Right atrium auricular region (tissue), 2 donors: Measurements from ENCODE around the gene KCNJ8. TPM values are rescaled to one million over a fixed set of nuclear protein-coding genes. Genes with fewer than 3 reads are reported as not detected.
"Not testable (repeated sequence)": the region's sequence is repeated elsewhere in the genome, so short reads cannot be mapped to it uniquely, and the experiment has no call there.

Experiments
- DNase-seq: peaks from one replicate; pipeline ENCODE4 v3.0.0-alpha.2; 2019; ENCODE audit warnings: low spot score
- H3K27ac ChIP-seq, 2 donors: fragments of 200-600 bp; sonication (generic); 1 replicate in 1 of 2; 2 replicates in 1 of 2; pipeline ENCODE4 v1.5.1; 2016 to 2019
- H3K27me3 ChIP-seq, 2 donors: fragments of 200-600 bp; sonication (generic); one replicate each; pipeline versions ENCODE4 v1.5.1 to v1.6.0; 2017 to 2019
- H3K36me3 ChIP-seq: fragments of 200-600 bp; sonication (generic); one replicate; pipeline ENCODE4 v1.5.1; 2016
- H3K4me1 ChIP-seq, 2 donors: fragments of 200-600 bp; sonication (generic); one replicate each; pipeline versions ENCODE4 v1.5.1 to v1.6.0; 2017 to 2019
- H3K4me3 ChIP-seq, 2 donors: fragments of 200-600 bp; sonication (generic); 1 replicate in 1 of 2; 2 replicates in 1 of 2; pipeline ENCODE4 v1.5.1; 2017 to 2019; ENCODE audit warnings: mild to moderate bottlenecking in 1 of 2, moderate library complexity in 1 of 2
- H3K9me3 ChIP-seq, 2 donors: fragments of 200-600 bp; sonication (generic); one replicate each; pipeline ENCODE4 v1.5.1; 2019
- CTCF ChIP-seq, 2 donors: fragments of 200-600 bp; sonication (generic); IDR thresholded peaks; one replicate each; pipeline ENCODE4 v1.5.1; 2019; ENCODE audit warnings: antibody characterized with exemption in 2 of 2
- total RNA-seq, 2 donors: library from RNA; depleted of rRNA; stranded (reverse); fragments of >200 nt; gene quantifications; one replicate each; pipeline ENCODE4 v1.1.0, GENCODE V29; 2016

Gene KCNJ8
- total RNA-seq, 2 donors from 2014 or later = 25.4 to 37.1 TPM

- Histone ChIP-seq H3K27ac (no peak overlapping the region), H3K27me3 (no peaks in the 10 kb centered on the region), H3K9me3 (no peaks in the 10 kb centered on the region), H3K4me1 (no peaks in the 10 kb centered on the region), H3K4me3 (no peak overlapping the region), H3K36me3 (no peaks in the 10 kb centered on the region)
- TF ChIP-seq CTCF (IDR thresholded peaks at IDR 0.05) = no peak
- DNase-seq = no peak
Observed at GRCh38 chr12:21795648-21796328, 21.3 kb upstream of the KCNJ8 start.

- H3K4me3 ChIP-seq, H3K27ac ChIP-seq, H3K36me3 ChIP-seq, H3K27me3 ChIP-seq, DNase-seq, H3K4me1 ChIP-seq, H3K9me3 ChIP-seq: not testable (repeated sequence)
Observed at GRCh38 chr12:21794807-21795595, 20.5 kb upstream of the KCNJ8 start.

GRCh38 chr12:21789687-21790086 is 15.2 kb upstream of the KCNJ8 start:
- H3K4me3 ChIP-seq, H3K9me3 ChIP-seq, H3K4me1 ChIP-seq, H3K27ac ChIP-seq, DNase-seq, H3K27me3 ChIP-seq, H3K36me3 ChIP-seq: not testable (repeated sequence)

- Histone ChIP-seq H3K9me3 (no peaks in the 10 kb centered on the region), H3K27me3 (no peaks in the 10 kb centered on the region), H3K4me1 (no peaks in the 10 kb centered on the region), H3K36me3 (no peaks in the 10 kb centered on the region), H3K4me3 (no peak overlapping the region), H3K27ac (no peak overlapping the region)
- DNase-seq = no peak
- TF ChIP-seq CTCF (IDR thresholded peaks at IDR 0.05) = no peak
Observed at GRCh38 chr12:21788089-21788983, 13.8 kb upstream of the KCNJ8 start.

GRCh38 chr12:21786041-21786531 is 11.6 kb upstream of the KCNJ8 start:
- no peaks in the 10 kb centered on the region for H3K36me3 ChIP-seq
- no peak for TF ChIP-seq CTCF (IDR thresholded peaks at IDR 0.05)
- peak overlapping the region in 1 of 2 donors; percentile 14 for H3K27ac ChIP-seq
- DNase-seq = no peak
- H3K4me1 ChIP-seq = no peaks in the 10 kb centered on the region
- no peaks in the 10 kb centered on the region for H3K27me3 ChIP-seq
- no peak overlapping the region for H3K4me3 ChIP-seq
- no peaks in the 10 kb centered on the region for H3K9me3 ChIP-seq

- not testable (repeated sequence) for H3K36me3 ChIP-seq, DNase-seq
Observed at GRCh38 chr12:21782723-21783122, 8.2 kb upstream of the KCNJ8 start.

GRCh38 chr12:21780786-21781185 is 6.3 kb upstream of the KCNJ8 start:
- no peak for DNase-seq
- no peak overlapping the region for H3K27ac ChIP-seq

More at GRCh38 chr12:21782723-21783122, 8.2 kb upstream of the KCNJ8 start:
- not testable (repeated sequence) for H3K4me1 ChIP-seq, H3K27ac ChIP-seq, H3K27me3 ChIP-seq, H3K4me3 ChIP-seq, H3K9me3 ChIP-seq

More at GRCh38 chr12:21780786-21781185, 6.3 kb upstream of the KCNJ8 start:
- H3K4me1 ChIP-seq = peaks cover 0 to 10% of the 10 kb centered on the region in 2 donors
- no peaks in the 10 kb centered on the region for H3K36me3 ChIP-seq
- TF ChIP-seq CTCF (IDR thresholded peaks at IDR 0.05) = no peak
- no peaks in the 10 kb centered on the region for H3K9me3 ChIP-seq
- H3K27me3 ChIP-seq = no peaks in the 10 kb centered on the region
- no peak overlapping the region for H3K4me3 ChIP-seq
